GM18873 (cell line): Measurements from ENCODE around the gene SAP30.

Experiments used
- ATAC-seq: cut with Tn5 transposase; IDR thresholded peaks from one replicate; pipeline ENCODE4 v1.9.1; 2021; ENCODE audit warnings: mild to moderate bottlenecking, moderate library complexity, moderate number of reproducible peaks; ENCODE audit not compliant: unreplicated experiment, low FRiP score

The SAP30 gene

GRCh38 chr4:173365359-173365996 lies 5.3 kb upstream of the SAP30 start:
- no peak for ATAC-seq

DNA sequence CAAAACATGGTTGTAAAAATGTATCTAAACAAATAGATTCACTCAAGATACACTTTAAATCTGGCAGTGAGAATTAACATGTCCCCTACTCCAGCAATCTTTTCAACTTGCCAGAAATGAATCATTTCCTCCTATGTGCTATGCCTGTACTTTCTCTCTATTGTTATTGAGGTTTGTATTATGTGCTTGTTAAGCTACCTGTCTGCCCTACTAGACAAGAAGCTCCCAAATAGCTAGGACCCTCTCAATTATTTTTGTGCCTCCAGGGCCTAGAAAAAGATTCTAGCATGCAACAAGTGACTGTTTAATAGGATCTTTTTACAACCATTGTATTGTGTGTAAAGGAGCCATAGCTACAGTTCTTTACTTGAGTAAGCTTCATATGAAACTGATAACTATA lies 3.5 kb upstream of the SAP30 start:
- ATAC-seq = peak; percentile 23

DNA sequence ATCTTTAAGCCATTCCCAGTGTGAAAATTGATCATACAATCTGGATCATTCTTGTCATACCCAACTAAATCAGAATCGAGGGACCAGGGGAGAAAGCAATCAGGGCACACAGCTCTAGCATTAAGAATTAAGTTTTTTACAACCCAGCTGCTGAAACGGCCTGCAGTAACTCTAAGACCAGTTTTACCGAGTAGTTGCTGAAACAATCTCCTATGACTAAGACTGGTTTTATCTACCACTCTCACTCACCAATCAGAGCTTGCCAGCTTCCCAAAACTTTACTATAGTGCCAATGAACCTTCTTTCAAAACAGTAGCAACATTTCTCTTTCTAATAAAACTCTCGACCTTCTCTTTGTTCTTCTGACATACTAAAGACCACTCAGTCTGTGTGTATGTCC lies 2.8 kb upstream of the SAP30 start:
- ATAC-seq = no peak

GRCh38 chr4:173370130-173370476 lies 651 bp upstream of the SAP30 start:
- ATAC-seq = no peak

- ATAC-seq = peak; percentile 15
Observed at GRCh38 chr4:173371292-173372192, 788 bp downstream of the SAP30 start.

DNA sequence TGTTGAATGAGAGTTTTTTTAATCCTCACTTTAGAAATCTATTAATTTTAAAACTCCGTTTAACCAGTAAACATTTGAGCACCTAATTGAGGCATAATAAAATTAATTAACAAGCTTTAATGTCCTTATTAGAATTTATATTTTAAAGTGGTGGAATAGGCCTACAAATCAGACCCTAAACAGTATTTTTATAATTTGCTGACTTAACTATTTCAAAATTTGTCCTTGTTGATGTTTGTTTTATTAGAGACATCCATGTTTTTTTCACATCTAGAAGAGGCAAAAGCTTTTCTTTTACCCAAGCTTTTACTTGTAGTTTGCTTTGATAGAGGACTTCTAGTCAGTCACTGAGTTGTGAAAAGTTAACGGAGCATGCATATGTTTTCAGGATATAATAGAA lies 3.8 kb downstream of the SAP30 start:
- no peak for ATAC-seq

- ATAC-seq = no peak
Observed at GRCh38 chr4:173379929-173380328, 9.2 kb downstream of the SAP30 start.

DNA sequence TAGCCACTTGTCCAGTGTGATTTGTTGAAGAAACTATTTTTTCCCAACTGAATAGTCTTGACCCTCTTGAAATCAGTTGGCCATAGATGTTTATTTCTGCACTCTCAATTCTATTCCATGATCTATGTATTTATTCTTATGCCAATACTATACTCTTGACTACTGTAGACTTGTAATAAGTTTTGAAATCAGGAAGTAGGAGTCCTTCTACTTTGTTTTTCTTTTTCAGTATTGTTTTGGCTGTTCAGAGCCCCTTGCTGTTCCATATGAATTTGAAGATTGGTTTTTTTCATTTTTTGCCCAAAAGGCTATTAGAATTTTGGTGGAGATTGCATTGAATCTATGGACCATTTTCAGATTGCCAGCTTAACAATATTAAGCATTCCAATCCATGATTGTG lies 10.2 kb downstream of the SAP30 start:
- no peak for ATAC-seq

DNA sequence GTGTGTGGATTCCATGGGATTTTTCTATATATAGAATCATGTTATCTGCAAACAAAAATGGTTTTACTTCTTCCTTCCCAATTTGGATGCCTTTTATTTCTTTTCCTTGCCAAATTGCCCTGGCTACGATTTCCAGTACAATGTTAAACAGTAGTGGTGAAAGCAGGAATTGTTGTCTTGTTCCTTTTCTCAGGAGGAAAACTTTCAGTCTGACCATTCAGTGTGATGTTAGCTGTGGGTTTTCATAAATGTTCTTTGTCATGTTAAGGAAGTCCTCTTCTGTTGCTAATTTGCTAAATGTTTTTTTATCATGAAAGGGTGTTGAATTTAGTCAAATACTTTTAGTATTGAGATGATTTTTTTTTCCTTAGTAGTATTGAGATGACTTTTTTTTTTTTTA lies 10.9 kb downstream of the SAP30 start:
- ATAC-seq = no peak

DNA sequence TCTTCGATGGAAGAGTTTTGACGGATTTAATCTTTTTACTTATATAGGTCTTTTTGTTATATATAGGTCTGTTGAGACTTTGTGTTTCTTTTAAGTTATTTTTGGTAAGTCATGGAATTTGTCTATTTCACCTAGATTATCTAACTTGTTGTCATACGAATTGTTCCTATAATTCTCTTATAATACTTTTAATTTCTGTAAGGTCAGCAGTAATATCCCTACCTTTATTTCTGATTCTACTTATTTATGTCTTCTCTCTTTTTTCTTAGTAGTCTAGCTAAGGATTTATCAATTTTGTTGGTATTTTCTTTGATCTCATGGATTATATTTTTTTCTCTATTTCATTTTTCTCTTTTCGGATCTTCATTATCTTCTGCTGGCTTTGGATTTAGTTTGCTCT lies 11.6 kb downstream of the SAP30 start:
- no peak for ATAC-seq

DNA sequence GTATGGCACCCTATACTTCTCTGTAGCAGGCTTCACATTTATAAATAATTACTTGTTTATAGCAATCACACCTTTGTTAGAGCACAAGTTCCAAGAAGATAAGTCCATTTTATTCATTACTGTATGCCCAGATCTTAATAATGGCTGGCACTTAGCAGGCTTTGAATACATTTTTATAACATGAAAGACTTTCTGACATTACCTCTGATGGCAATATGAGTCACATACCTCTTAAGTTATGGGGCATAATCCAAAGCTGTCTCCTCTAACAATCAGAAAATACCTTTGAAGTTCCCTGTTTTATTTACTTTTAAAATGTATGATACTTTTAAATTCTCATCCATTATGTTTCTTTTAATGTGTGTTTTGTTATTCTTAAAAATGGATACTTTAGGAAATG lies 16.0 kb downstream of the SAP30 start:
- ATAC-seq = no peak

DNA sequence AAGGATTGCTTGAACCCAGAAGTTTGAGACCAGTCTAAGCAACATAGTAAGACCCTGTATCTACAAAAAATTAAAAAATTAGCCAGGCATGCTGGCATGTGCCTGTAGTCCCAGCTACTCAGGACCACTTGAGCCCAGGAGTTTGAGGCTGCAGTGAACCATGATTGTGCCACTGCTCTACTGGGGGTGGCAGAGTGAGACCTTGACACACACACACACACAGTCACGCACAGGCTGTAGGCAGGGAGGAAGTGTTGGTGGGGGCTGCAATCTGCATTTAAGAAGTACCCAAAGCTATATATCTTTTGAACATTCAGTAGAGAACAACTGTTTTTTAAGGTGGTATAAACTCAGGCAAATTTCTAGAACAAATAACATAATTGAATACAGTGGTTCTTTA lies 20.9 kb downstream of the SAP30 start:
- ATAC-seq = no peak

- ATAC-seq = no peak
Observed at GRCh38 chr4:173397604-173398003, 26.9 kb downstream of the SAP30 start.

DNA sequence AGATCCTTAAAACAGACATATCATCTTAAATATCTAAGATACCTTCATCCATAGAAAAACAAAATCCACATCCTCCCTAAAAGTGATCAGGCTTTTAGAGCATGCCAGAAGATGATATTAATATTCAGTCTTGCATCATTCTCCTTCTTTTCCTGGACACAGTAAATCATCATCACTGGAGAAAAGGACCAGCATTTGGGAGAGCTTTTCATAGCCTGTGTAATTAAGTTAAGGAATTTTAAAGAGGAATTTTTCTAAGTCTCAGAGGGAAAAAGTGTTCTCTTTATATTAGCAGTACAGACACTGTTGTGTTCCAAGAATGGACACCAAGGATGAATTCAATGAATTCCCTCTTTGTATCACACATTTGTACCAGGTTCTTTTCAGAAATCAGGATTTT lies 27.5 kb downstream of the SAP30 start:
- ATAC-seq = no peak

DNA sequence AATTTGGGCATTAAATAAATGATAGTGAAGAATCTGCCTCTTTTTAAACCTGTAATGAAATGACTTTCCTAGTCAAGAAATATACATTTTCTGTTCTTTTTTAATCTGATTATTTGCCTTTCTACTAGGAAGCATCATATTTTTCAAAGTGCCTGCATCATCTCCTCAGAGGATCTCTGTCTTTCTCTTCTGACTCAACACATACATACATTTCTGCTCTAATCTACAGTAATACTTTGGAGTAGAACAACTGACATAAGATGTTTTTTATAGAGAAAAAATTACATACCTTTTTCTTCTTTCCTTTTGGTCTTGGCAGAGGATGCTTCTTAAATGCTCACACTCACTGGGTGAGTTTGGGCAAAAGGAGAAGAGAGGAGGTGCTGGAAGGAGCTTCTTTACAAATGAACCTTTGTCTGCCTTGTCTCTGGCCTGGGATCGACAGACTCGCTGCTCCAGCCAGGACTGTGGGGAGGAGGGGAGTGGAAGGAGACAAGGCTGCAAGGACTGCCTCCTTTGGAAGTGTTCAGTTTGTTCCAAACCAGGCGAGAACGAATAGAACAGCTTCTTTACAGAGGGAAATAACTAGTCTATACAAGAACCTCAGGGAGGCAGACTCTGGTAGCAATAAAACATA lies 28.1 kb downstream of the SAP30 start, which contains the start of gene SCRG1:
Gene SCRG1 (minus strand): TSS at position 338 of the 637 bp plus-strand sequence. CDS start 7,702 bp downstream, outside the sequence.
- no peak for ATAC-seq

GRCh38 chr4:173401063-173401462 lies 30.3 kb downstream of the SAP30 start:
- ATAC-seq = no peak

GRCh38 chr4:173403051-173403450 lies 32.3 kb downstream of the SAP30 start:
- no peak for ATAC-seq

GRCh38 chr4:173404296-173404865 lies 33.6 kb downstream of the SAP30 start:
- no peak for ATAC-seq

- peak; percentile 67 for ATAC-seq
Observed at GRCh38 chr4:173405840-173406606, 35.3 kb downstream of the SAP30 start.

DNA sequence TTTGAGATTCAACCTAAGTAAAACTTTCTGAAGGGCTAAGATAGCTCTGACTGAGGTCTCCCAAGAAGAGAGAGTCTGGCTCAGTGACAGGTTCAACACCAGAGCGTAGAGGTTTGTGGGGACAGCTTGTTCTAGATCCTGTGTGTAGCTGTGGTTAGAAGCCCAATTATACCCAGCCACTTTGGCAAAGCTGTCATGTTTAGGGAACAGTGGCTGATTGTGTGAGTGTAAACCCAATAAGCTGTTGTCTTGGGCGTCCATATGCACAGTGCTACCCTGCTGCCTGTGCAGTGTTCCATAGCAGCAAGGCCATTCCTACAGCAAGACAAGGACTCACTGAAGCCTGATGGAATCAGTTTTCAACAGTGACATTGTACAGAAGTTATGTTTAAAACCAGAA lies 39.3 kb downstream of the SAP30 start:
- no peak for ATAC-seq
